ENCODE measurements around the gene ITGB3.
"Not testable (repeated sequence)": the region's sequence is repeated elsewhere in the genome, so short reads cannot be mapped to it uniquely, and the experiment has no call there.

Gene ITGB3

GRCh38 chr17:47242648-47243047, 11.0 kb upstream of the ITGB3 start:
- in situ Hi-C loops (cut with MboI; ENCODE audit: low sequenced_read_pairs): no loop called here

- in situ Hi-C loops (cut with MboI; ENCODE audit: low sequenced_read_pairs): no loop called here
Observed at GRCh38 chr17:47243737-47244598, 9.7 kb upstream of the ITGB3 start.

GRCh38 chr17:47244697-47245096, 8.9 kb upstream of the ITGB3 start:
- in situ Hi-C loops (cut with MboI; ENCODE audit: low sequenced_read_pairs): no loop called here

- in situ Hi-C loops (cut with MboI; ENCODE audit: low sequenced_read_pairs): no loop called here
Observed at GRCh38 chr17:47246120-47246519, 7.5 kb upstream of the ITGB3 start.

GRCh38 chr17:47250855-47251254, 2.8 kb upstream of the ITGB3 start:
- in situ Hi-C loops (cut with MboI; ENCODE audit: low sequenced_read_pairs): no loop called here

GRCh38 chr17:47251421-47251940, 2.1 kb upstream of the ITGB3 start:
- in situ Hi-C loops (cut with MboI; ENCODE audit: low sequenced_read_pairs): no loop called here

- in situ Hi-C loops (cut with MboI; ENCODE audit: low sequenced_read_pairs): no loop called here
Observed at GRCh38 chr17:47252209-47252608, 1.4 kb upstream of the ITGB3 start.

- in situ Hi-C loops (cut with MboI; ENCODE audit: low sequenced_read_pairs): no loop called here
Observed at GRCh38 chr17:47252766-47253512, 688 bp upstream of the ITGB3 start.

- in situ Hi-C loops (cut with MboI; ENCODE audit: low sequenced_read_pairs): no loop called here
Observed at GRCh38 chr17:47254403-47254943, 846 bp downstream of the ITGB3 start.

GRCh38 chr17:47257651-47258339, 4.2 kb downstream of the ITGB3 start:
- in situ Hi-C loops (cut with MboI; ENCODE audit: low sequenced_read_pairs): no loop called here

GRCh38 chr17:47262586-47262985, 9.0 kb downstream of the ITGB3 start:
- in situ Hi-C loops (cut with MboI; ENCODE audit: low sequenced_read_pairs): no loop called here

- in situ Hi-C loops (cut with MboI; ENCODE audit: low sequenced_read_pairs): no loop called here
Observed at GRCh38 chr17:47264166-47264565, 10.5 kb downstream of the ITGB3 start.

GRCh38 chr17:47265983-47266541, 12.4 kb downstream of the ITGB3 start:
- in situ Hi-C loops (cut with MboI; ENCODE audit: low sequenced_read_pairs): no loop called here

GRCh38 chr17:47266782-47267181, 13.2 kb downstream of the ITGB3 start:
- in situ Hi-C loops (cut with MboI; ENCODE audit: low sequenced_read_pairs): no loop called here

GRCh38 chr17:47267354-47267828, 13.8 kb downstream of the ITGB3 start:
- in situ Hi-C loops (cut with MboI; ENCODE audit: low sequenced_read_pairs): no loop called here

- in situ Hi-C loops (cut with MboI; ENCODE audit: low sequenced_read_pairs): not testable (repeated sequence)
Observed at GRCh38 chr17:47268964-47269363, 15.3 kb downstream of the ITGB3 start.

- in situ Hi-C loops (cut with MboI; ENCODE audit: low sequenced_read_pairs): not testable (repeated sequence)
Observed at GRCh38 chr17:47269561-47270280, 16.1 kb downstream of the ITGB3 start.

GRCh38 chr17:47270946-47271705, 17.5 kb downstream of the ITGB3 start:
- in situ Hi-C loops (cut with MboI; ENCODE audit: low sequenced_read_pairs): no loop called here

GRCh38 chr17:47272491-47272890, 18.9 kb downstream of the ITGB3 start:
- in situ Hi-C loops (cut with MboI; ENCODE audit: low sequenced_read_pairs): no loop called here
